NCI-H128 (cell line): ENCODE data around the gene KRTAP4-7.
"Not testable (repeated sequence)": the region's sequence is repeated elsewhere in the genome, so short reads cannot be mapped to it uniquely, and the experiment has no call there.

Source experiments
- DNase-seq: peaks from one replicate; lab custom pipeline; 2025; ENCODE audit not compliant: unreplicated experiment; lab: John Stamatoyannopoulos, UW

Gene KRTAP4-7

GRCh38 chr17:41108728-41109386, 24.9 kb downstream of the KRTAP4-7 start:
- DNase-seq, result not testable (repeated sequence)

GRCh38 chr17:41111151-41111885, 27.4 kb downstream of the KRTAP4-7 start:
- no peak for DNase-seq

GRCh38 chr17:41116297-41116696, 32.3 kb downstream of the KRTAP4-7 start:
- DNase-seq, result no peak

GRCh38 chr17:41117846-41118386, 34.0 kb downstream of the KRTAP4-7 start, which contains the start of gene KRTAP4-11:
Gene KRTAP4-11 (minus strand): TSS chr17:41118373. CDS start chr17:41118315, 58 bp downstream.
- DNase-seq, result not testable (repeated sequence)

GRCh38 chr17:41118721-41119120, 34.8 kb downstream of the KRTAP4-7 start:
- DNase-seq, result no peak

- DNase-seq, result not testable (repeated sequence)
Measured at GRCh38 chr17:41119696-41120690, 36.0 kb downstream of the KRTAP4-7 start.

GRCh38 chr17:41121742-41122141, 37.8 kb downstream of the KRTAP4-7 start:
- DNase-seq, result no peak

GRCh38 chr17:41123292-41123990, 39.5 kb downstream of the KRTAP4-7 start:
- not testable (repeated sequence) for DNase-seq

GRCh38 chr17:41123991-41124371, 40.0 kb downstream of the KRTAP4-7 start, which contains the start of gene KRTAP4-12:
Gene KRTAP4-12 (minus strand): TSS chr17:41124182. CDS start chr17:41124122, 60 bp downstream.
- not testable (repeated sequence) for DNase-seq

- no peak for DNase-seq
Measured at GRCh38 chr17:41125064-41125463, 41.1 kb downstream of the KRTAP4-7 start.

GRCh38 chr17:41126412-41126811, 42.5 kb downstream of the KRTAP4-7 start:
- DNase-seq, result no peak

- DNase-seq, result no peak
Measured at GRCh38 chr17:41127371-41127770, 43.4 kb downstream of the KRTAP4-7 start.

GRCh38 chr17:41131979-41132378, 48.0 kb downstream of the KRTAP4-7 start:
- DNase-seq, result no peak

- DNase-seq, result no peak
Measured at GRCh38 chr17:41133880-41134735, 50.2 kb downstream of the KRTAP4-7 start.
